Neural cell (in vitro differentiated cells): ENCODE measurements around the gene SRRM2.

Experiments used
- CTCF ChIP-seq: fragments of 450-650 bp; IDR thresholded peaks from 2 replicates; pipeline ENCODE4 v1.5.1; 2014; ENCODE audit warnings: antibody characterized with exemption, mild to moderate bottlenecking, moderate library complexity; ENCODE audit not compliant: poor library complexity, severe bottlenecking
- TAF1 ChIP-seq: IDR thresholded peaks from 2 replicates; pipeline ENCODE4 v1.6.1; 2012; ENCODE audit warnings: low read depth

- no peak for TF ChIP-seq CTCF
- TF ChIP-seq TAF1, result no peak
These were observed 653 bp downstream of the SRRM2 start for GRCh38 chr16:2752850-2753732.
